ENCODE measurements around the gene NFASC.

The NFASC gene

GRCh38 chr1:204973449-204973848 is 102.8 kb downstream of the NFASC start:
- no peaks in the 10 kb centered on the region for H3K36me3 ChIP-seq (ENCODE audit: control insufficient read depth in 2 of 2, insufficient read depth in 1 of 2, low read length in 2 of 2)

GRCh38 chr1:204974327-204974726 is 103.7 kb downstream of the NFASC start:
- TF ChIP-seq, protein P1, sequence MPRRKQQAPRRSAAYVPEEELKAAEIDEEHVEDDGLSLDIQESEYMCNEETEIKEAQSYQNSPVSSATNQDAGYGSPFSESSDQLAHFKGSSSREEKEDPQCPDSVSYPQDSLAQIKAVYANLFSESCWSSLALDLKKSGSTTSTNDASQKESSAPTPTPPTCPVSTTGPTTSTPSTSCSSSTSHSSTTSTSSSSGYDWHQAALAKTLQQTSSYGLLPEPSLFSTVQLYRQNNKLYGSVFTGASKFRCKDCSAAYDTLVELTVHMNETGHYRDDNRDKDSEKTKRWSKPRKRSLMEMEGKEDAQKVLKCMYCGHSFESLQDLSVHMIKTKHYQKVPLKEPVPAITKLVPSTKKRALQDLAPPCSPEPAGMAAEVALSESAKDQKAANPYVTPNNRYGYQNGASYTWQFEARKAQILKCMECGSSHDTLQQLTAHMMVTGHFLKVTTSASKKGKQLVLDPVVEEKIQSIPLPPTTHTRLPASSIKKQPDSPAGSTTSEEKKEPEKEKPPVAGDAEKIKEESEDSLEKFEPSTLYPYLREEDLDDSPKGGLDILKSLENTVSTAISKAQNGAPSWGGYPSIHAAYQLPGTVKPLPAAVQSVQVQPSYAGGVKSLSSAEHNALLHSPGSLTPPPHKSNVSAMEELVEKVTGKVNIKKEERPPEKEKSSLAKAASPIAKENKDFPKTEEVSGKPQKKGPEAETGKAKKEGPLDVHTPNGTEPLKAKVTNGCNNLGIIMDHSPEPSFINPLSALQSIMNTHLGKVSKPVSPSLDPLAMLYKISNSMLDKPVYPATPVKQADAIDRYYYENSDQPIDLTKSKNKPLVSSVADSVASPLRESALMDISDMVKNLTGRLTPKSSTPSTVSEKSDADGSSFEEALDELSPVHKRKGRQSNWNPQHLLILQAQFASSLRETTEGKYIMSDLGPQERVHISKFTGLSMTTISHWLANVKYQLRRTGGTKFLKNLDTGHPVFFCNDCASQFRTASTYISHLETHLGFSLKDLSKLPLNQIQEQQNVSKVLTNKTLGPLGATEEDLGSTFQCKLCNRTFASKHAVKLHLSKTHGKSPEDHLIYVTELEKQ (tag by site-specific recombination; IDR thresholded peaks at IDR 0.05; ENCODE audit: borderline replicate concordance) = no peak
- TF ChIP-seq ZIC2 (tag by site-specific recombination; IDR thresholded peaks at IDR 0.05) = no peak
- no peak for TF ChIP-seq SP7 (tag by site-specific recombination; IDR thresholded peaks at IDR 0.05)
- TF ChIP-seq ZNF623 (tag by site-specific recombination; IDR thresholded peaks at IDR 0.05) = no peak
- POLR2A ChIA-PET = no interaction called here
- no peaks in the 10 kb centered on the region for H3K4me1 ChIP-seq (ENCODE audit: control insufficient read depth, insufficient read depth, low read length)
- H3K9me3 ChIP-seq (ENCODE audit: control insufficient read depth, insufficient read depth, low read depth, low read length) = no peaks in the 10 kb centered on the region
- H3K36me3 ChIP-seq (ENCODE audit: control insufficient read depth in 2 of 2, insufficient read depth in 1 of 2, low read length in 2 of 2) = no peaks in the 10 kb centered on the region
- H3K27ac ChIP-seq (ENCODE audit: extremely low read depth, low read depth, low read length) = no peak overlapping the region
- no peak overlapping the region for H3K4me3 ChIP-seq (ENCODE audit: low read depth, low read length)
- CTCF ChIA-PET = interaction anchor here (0.7 to 2.7 kb wide), 8 partner anchors 11 to 862 kb away, joined by 3 to 27 read pairs (median 4); no protein-coding TSS in a partner anchor

More at GRCh38 chr1:204973449-204973848, 102.8 kb downstream of the NFASC start:
- TF ChIP-seq ZNF596 (tag by site-specific recombination; IDR thresholded peaks at IDR 0.05) (no peak), MEIS1 (CRISPR knock-in tag; IDR thresholded peaks at IDR 0.05; ENCODE audit: borderline replicate concordance) (no peak), ZNF24 (tag by site-specific recombination; IDR thresholded peaks at IDR 0.05) (no peak), ZNF155 (tag by site-specific recombination; IDR thresholded peaks at IDR 0.05) (no peak), PRDM10 (tag by site-specific recombination; IDR thresholded peaks at IDR 0.05) (peak; percentile 86), SP2 (tag by site-specific recombination; IDR thresholded peaks at IDR 0.05) (no peak)
- TF ChIP-seq, protein P2, sequence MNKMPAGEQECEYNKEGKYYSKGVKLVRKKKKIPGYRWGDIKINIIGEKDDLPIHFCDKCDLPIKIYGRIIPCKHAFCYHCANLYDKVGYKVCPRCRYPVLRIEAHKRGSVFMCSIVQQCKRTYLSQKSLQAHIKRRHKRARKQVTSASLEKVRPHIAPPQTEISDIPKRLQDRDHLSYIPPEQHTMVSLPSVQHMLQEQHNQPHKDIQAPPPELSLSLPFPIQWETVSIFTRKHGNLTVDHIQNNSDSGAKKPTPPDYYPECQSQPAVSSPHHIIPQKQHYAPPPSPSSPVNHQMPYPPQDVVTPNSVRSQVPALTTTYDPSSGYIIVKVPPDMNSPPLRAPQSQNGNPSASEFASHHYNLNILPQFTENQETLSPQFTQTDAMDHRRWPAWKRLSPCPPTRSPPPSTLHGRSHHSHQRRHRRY (tag by site-specific recombination; IDR thresholded peaks at IDR 0.05) = no peak
- no peaks in the 10 kb centered on the region for H3K9me3 ChIP-seq (ENCODE audit: control insufficient read depth, insufficient read depth, low read depth, low read length)
- no peak overlapping the region for H3K27ac ChIP-seq (ENCODE audit: extremely low read depth, low read depth, low read length)
- ChIA-PET CTCF (interaction anchor here (0.7 to 2.7 kb wide), 9 partner anchors 11 to 360 kb away, joined by 3 to 27 read pairs (median 5); no protein-coding TSS in a partner anchor), POLR2A (interaction anchor here (0.8 kb wide), 1 partner anchor 15 kb away, joined by 3 read pairs; no protein-coding TSS in a partner anchor)
- H3K4me3 ChIP-seq (ENCODE audit: low read depth, low read length) = no peak overlapping the region
- no peaks in the 10 kb centered on the region for H3K4me1 ChIP-seq (ENCODE audit: control insufficient read depth, insufficient read depth, low read length)

- H3K27ac ChIP-seq (ENCODE audit: extremely low read depth, low read depth, low read length) = no peak overlapping the region
- TF ChIP-seq YY1 (tag by site-specific recombination; IDR thresholded peaks at IDR 0.05) (no peak), ZNF791 (tag by site-specific recombination; IDR thresholded peaks at IDR 0.05) (no peak), MEIS1 (CRISPR knock-in tag; IDR thresholded peaks at IDR 0.05; ENCODE audit: borderline replicate concordance) (no peak), ZNF629 (tag by site-specific recombination; IDR thresholded peaks at IDR 0.05) (no peak), ZNF692 (tag by site-specific recombination; IDR thresholded peaks at IDR 0.05) (no peak), ZNF548 (tag by site-specific recombination; IDR thresholded peaks at IDR 0.05) (no peak), KLF1 (tag by site-specific recombination; IDR thresholded peaks at IDR 0.05) (no peak), ZNF561 (tag by site-specific recombination; IDR thresholded peaks at IDR 0.05; ENCODE audit: borderline replicate concordance) (no peak), ZNF214 (tag by site-specific recombination; IDR thresholded peaks at IDR 0.05; ENCODE audit: borderline replicate concordance) (no peak)
- TF ChIP-seq, protein P3, sequence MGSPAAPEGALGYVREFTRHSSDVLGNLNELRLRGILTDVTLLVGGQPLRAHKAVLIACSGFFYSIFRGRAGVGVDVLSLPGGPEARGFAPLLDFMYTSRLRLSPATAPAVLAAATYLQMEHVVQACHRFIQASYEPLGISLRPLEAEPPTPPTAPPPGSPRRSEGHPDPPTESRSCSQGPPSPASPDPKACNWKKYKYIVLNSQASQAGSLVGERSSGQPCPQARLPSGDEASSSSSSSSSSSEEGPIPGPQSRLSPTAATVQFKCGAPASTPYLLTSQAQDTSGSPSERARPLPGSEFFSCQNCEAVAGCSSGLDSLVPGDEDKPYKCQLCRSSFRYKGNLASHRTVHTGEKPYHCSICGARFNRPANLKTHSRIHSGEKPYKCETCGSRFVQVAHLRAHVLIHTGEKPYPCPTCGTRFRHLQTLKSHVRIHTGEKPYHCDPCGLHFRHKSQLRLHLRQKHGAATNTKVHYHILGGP (tag by site-specific recombination; IDR thresholded peaks at IDR 0.05) = no peak
- ChIA-PET POLR2A (no interaction called here), CTCF (interaction anchor here (0.5 to 3.0 kb wide), 13 partner anchors 11 to 1028 kb away, joined by 3 to 63 read pairs (median 5); no protein-coding TSS in a partner anchor)
- no peaks in the 10 kb centered on the region for H3K4me1 ChIP-seq (ENCODE audit: control insufficient read depth, insufficient read depth, low read length)
- H3K9me3 ChIP-seq (ENCODE audit: control insufficient read depth, insufficient read depth, low read depth, low read length) = no peaks in the 10 kb centered on the region
- H3K4me3 ChIP-seq (ENCODE audit: low read depth, low read length) = no peak overlapping the region
- H3K36me3 ChIP-seq (ENCODE audit: control insufficient read depth in 2 of 2, insufficient read depth in 1 of 2, low read length in 2 of 2) = no peaks in the 10 kb centered on the region
Observed at GRCh38 chr1:204975021-204975420, 104.4 kb downstream of the NFASC start.
